LoVo (cell line): ENCODE data around the gene CMTM7.
"Not testable (repeated sequence)": the region's sequence is repeated elsewhere in the genome, so short reads cannot be mapped to it uniquely, and the experiment has no call there.

Source experiments
- DNase-seq: peaks from one replicate; pipeline ENCODE4 v3.0.0-alpha.2; 2016; ENCODE audit warnings: low spot score

Gene CMTM7

GRCh38 chr3:32460817-32461496 is 69.3 kb downstream of the CMTM7 start:
- not testable (repeated sequence) for DNase-seq

DNA sequence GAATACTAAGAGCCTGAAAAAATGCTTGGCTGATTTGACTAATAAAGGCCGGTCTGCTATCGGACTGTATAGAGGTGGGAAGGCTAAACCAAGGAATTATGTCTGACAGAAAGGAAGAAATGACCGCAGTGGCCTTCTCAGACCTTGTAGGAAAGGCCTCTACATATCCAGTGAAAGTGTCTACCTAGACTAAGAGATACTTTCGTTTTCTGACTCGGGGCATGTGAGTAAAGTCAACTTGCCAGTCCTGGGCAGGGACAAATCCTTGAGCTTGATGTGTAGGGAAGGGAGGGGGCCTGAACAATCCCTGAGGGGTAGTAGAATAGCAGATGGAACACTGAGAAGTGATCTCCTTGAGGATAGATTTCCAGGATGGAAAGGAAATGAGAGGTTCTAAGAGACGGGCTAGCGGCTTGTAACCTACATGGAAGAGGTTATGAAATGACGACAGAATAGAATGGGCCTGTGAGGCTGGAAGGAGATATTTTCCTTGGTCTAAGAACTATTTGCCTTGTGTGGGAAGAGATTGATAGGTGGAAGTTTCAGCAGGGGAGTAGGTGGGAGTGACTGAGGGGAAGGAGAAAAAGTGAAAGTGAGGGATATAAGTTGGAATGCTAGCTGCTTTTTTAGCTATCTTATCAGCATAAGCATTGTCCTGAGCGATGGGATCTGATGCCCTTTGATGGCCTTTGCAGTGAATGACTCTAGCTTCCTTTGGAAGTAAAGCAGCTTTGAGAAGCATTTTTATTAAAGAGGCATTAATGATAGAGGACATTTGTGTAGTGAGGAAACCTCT is 70.7 kb downstream of the CMTM7 start:
- DNase-seq, result not testable (repeated sequence)

- DNase-seq, result not testable (repeated sequence)
These were observed 71.8 kb downstream of the CMTM7 start for GRCh38 chr3:32463415-32463814.

- DNase-seq, result not testable (repeated sequence)
These were observed 73.1 kb downstream of the CMTM7 start for GRCh38 chr3:32464726-32465125.

DNA sequence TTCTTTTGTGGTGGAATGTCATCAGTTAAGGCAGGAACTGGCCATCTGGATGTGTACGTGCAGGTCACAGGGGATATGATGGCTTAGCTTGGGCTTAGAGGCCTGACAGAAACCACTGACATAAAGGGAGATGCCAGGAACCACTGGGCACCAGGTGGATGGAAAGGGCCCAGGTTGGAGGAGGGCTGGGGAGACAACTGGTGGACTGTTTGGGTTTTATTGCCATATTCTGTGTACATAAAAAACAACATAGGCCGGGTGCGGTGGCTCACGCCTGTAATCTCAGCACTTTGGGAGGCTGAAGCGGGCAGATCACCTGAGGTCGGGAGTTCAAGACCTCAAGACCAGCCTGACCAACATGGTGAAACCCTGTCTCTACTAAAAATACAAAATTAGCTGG is 75.2 kb downstream of the CMTM7 start:
- DNase-seq, result not testable (repeated sequence)

GRCh38 chr3:32467333-32468070 is 75.8 kb downstream of the CMTM7 start:
- peak; percentile 74 for DNase-seq

GRCh38 chr3:32469151-32469874 is 77.7 kb downstream of the CMTM7 start:
- no peak for DNase-seq

DNA sequence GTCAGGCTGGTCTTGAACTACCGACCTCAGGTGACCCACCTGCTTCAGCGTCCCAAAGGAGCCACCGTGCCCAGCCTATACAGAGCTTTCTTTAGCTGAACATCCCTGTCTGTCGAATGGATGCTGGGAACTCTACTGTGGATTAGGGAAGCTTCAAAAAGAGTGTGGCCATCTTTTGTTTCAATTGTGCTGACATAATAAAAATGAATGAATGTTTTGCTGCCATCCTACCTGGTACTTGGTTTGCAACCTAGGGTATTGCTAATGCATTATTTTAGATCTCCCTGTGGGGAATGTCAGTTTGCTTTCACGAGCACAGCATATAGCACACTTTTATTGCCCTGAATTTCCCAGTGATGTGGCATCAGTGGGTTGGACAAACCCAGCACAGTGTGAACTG is 78.7 kb downstream of the CMTM7 start:
- no peak for DNase-seq

DNA sequence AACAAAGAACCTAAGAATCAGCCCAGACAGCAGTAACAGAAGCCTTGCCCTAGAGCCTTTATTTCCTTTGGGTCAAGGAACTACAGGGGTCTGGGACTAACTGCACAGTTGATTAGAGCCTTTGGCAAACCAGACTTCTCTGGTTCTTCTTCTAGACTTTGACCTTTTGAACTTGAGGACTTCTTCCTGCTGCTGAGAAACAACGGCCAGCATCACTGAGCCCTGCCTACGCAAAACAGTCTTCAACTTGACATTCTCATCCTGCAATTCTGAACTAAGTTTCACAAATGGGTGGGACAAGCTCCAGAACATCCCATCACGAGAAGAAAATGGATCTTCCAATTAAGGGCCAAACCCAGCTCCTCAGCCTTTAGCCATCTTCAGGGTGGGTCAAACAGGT is 79.6 kb downstream of the CMTM7 start:
- DNase-seq, result no peak

- not testable (repeated sequence) for DNase-seq
These were observed 80.5 kb downstream of the CMTM7 start for GRCh38 chr3:32472151-32472550.

- no peak for DNase-seq
These were observed 82.5 kb downstream of the CMTM7 start for GRCh38 chr3:32474201-32474600.

GRCh38 chr3:32480604-32481003 is 89.0 kb downstream of the CMTM7 start:
- DNase-seq, result no peak

- no peak for DNase-seq
These were observed 90.4 kb downstream of the CMTM7 start for GRCh38 chr3:32481791-32482631.

GRCh38 chr3:32482693-32483092 is 91.0 kb downstream of the CMTM7 start:
- no peak for DNase-seq

GRCh38 chr3:32483772-32484171 is 92.1 kb downstream of the CMTM7 start:
- no peak for DNase-seq

DNA sequence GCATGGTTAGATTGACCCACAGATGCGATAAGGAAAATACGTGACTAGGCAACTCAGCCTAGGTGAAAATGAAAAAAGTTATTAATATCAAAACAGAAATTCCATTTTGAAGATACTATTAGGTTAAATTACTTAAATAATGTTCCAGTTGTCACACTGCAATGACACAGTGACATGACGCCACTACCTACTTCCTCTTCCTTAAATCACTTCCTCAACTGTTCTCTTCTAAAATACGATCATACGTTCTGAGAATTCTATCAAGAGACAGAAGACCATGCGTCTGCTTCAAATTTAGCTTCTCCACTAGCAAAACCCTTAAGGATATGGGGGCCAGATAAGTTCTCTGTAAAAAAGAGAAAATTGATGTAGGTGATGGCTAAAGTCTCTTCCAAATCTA is 92.8 kb downstream of the CMTM7 start:
- DNase-seq, result no peak

DNA sequence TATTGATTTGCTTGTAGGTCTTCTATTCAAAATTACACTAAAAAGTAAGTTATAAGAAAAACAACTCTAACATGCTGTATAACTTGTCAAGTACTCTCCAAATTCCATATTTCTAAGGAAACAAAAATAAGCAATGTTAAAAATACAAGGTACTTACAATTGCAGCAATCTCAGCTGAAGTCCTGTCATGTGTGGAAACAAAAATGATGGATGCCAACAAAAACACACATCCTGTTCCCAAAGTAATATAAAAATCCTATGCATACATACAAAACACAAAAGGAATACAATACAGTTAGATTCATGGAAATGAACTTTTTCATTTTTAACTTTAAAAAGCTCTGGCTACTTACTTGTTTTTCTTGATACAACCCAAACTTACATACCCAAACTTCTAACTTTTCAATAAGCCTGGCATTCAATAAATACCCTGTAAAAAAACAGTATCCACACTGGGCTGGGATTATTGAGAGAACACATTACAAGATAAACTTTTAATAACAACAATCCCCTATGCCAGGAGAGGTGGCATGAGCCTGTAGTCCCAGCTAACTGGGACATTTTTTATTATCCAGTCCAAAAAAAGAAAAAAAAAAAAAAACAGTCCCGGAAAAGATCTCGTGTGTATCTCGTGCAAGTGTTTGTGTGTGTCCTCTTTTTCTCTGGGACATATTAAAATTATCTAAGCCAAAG is 96.3 kb downstream of the CMTM7 start:
- DNase-seq, result no peak

- no peak for DNase-seq
These were observed 96.9 kb downstream of the CMTM7 start for GRCh38 chr3:32488474-32489008.

DNA sequence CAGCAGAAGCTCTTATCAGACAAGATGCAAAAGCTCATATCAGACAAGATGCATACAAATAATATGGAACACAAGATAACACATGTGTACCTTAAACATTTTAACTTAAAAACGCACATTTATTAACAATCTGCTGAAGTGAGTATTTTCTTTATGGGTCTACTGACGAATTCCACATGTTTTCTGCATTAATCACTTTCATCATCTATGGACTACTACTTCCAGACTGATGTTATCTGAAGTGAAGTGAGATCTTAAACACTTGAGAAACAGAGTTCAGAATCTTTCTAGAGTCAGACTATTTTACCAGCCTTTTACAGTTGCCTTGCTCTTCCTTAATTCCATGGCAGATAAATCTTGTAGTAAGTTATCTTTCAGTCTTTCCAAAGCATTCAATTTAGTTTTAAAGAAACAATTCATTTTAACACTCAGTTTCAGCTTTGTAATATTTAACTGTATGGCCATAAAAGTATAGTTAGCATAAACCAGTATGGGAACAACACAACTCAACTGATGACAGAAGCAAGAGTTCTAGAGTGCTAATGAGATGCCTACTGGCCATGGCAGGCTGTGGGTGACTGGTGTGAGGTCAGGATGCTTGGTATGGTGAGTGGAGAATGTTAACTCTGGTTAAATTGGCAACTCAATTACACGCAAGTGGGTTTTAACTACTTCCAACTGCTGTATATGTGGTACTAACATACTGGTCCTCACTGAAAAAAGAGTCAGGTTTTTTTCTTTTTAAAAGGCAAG is 101.2 kb downstream of the CMTM7 start:
- no peak for DNase-seq
